NCI-H2029 treated with DMSO at 0.1 percent for 48 hours (cell line): ENCODE measurements around the gene RNF214.
"Not testable (repeated sequence)": the region's sequence is repeated elsewhere in the genome, so short reads cannot be mapped to it uniquely, and the experiment has no call there.

Experiments
- DNase-seq: peaks from one replicate; lab custom pipeline; 2025; lab: John Stamatoyannopoulos, UW

The RNF214 gene

DNA sequence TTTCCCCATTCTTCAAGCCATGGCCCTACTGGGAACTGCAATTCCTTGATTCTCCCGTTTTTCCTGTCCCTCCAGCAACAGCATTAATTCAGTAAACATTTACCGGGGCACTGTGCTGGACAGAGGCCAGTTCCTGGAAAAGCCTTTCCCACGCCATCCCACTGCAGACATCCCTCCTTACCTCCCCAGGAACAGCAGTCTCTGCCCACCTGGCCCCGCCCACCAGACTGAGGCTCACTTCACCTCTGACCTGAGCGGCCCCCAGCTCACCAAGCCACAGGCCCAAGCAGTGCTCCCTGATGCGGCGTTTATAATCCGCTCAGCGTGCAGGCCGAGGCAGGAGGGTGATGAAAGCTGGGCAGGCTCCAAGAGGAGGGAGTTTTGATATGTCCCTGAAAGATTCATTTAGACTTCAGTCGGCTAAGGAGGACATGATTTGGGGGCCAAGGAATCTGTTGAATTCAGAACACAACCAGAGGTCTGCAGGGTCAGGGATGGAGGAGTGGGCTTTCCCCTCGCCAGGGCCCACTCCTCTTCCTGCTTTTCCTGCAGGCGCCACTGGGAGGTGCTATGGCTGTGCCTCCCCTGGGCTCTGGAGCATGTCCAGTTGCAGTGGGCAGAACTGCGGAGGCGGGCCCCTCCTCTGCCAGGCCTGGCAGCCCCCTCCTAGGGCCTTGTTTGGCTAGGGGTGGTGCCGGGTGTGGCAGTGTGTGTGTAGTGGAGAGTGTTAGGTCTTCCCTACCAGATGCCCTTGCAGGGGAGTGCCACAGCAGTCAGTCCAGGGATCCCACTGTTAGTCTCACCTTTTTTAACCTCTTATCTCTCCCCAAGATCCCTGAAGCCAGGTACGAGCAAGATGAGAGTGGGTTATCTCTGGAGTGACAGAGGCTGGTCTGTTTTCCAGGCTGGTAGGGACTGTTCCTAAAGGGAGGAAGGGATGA, 34.7 kb upstream of the RNF214 start:
- no peak for DNase-seq

DNA sequence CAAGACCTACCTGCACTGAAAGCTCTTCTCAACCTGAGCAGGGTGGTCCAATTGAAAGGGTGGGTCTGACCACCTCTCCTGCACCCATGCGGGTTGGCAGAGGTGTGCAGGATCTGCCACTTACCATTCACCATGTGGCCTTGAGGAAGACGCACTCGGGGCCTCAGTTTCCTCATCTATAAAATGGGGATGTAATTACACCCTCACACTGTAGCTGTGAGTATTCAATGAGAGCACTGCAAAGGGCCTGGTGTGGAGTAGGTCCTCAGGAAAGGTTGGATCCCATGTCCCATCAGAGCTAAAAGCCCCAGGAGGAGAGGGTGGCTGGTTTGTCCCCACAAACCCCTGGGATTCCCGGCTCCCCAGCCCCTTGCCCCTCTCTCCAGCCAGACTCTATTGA, 33.9 kb upstream of the RNF214 start:
- no peak for DNase-seq

DNA sequence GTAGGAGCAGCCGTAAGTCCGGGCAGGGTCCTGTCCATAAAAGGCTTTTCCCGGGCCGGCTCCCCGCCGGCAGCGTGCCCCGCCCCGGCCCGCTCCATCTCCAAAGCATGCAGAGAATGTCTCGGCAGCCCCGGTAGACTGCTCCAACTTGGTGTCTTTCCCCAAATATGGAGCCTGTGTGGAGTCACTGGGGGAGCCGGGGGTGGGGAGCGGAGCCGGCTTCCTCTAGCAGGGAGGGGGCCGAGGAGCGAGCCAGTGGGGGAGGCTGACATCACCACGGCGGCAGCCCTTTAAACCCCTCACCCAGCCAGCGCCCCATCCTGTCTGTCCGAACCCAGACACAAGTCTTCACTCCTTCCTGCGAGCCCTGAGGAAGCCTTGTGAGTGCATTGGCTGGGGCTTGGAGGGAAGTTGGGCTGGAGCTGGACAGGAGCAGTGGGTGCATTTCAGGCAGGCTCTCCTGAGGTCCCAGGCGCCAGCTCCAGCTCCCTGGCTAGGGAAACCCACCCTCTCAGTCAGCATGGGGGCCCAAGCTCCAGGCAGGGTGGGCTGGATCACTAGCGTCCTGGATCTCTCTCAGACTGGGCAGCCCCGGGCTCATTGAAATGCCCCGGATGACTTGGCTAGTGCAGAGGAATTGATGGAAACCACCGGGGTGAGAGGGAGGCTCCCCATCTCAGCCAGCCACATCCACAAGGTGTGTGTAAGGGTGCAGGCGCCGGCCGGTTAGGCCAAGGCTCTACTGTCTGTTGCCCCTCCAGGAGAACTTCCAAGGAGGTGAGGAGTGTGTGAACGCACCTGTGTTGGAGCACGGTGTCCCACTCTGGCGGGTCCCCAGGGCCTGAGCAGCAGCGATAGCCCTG, 33.2 kb upstream of the RNF214 start, which contains the start of gene TAGLN:
Gene TAGLN, plus strand, starts transcription at position 318 of the 863 bp plus-strand sequence. CDS start 3,644 bp downstream, outside the sequence.
- no peak for DNase-seq

DNA sequence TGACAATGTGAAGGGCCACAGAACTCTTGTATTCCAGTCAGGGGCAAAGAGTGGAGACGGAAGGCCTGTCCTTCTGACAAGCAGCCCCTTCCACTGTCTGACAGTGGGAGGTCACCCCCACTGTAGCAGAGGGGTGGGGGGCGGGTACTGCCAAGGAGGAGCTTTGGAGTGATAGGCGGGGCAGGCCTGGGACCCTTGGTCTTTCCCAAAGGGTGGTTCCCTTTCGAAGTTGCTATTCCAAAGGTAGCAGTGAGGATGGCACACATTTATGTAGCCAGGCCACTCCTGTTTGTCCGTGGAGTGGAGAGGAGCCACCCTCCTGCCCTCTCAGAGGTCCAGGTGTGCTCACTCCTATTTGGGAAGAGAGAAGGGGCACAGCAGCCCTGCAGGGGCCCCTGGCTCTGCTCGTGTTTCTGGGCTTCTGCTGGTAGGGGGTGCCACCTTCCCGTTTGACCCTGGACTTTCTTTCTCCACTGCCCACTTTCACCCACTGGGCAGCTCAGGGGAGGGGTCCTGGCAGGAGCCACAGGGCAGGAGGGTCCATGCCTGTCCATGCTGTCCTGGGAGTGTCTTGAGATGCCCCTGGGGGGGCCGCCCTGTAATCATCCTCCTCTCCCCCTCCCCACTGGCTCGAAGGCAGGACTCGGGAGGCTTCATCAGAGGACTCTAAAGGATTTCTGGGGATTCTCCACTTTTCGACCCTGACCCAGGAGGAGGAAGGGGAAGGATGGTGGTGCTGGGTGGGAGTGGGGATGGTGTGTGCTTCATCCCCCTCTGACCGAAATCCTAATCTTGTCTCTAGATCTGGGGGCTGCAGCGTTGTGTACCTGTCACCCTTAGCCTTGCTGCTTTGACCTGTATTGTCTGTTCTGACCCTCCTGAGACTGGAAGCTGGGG, 32.3 kb upstream of the RNF214 start:
- DNase-seq = no peak

DNA sequence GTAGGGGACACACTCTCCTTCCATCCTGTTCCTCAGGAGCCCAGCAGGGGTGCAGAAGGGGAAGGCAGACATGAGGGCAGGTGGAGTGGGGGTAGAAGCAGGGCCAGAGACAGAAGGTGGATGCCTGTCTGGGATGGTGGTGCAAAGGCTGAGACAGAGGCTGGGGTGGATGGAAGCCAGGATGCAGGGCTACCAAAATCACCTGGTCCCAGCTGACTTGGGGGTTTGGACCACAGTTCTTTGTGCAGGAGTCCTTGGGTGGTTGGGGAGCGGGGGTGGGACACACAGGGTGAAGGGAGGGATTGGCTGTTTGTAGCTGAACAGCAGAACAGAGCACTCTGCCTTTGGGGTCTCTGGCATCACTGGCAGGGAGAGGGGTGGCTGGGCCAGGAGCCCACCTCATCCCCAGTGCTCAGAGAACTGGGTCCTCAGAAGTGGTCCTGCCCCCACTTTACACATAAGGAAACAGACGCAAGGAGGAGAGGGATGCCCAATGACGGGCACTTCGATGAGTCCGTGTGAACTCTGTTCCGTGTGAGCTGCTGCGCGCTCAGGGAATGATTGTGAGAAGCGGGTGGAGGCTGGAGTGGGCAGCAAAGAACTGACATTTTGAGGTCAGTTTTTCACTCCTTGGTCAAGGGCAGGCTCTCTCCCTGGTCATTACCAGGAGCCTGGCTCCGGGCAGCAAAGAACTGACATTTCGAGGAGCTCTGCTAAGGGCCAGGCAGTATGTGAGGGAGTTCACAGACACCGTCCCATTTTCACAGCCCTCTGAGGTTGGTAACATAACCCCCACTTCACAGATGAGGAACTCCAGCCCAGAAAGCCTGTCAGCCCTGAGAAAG, 31.4 kb upstream of the RNF214 start:
- no peak for DNase-seq

DNA sequence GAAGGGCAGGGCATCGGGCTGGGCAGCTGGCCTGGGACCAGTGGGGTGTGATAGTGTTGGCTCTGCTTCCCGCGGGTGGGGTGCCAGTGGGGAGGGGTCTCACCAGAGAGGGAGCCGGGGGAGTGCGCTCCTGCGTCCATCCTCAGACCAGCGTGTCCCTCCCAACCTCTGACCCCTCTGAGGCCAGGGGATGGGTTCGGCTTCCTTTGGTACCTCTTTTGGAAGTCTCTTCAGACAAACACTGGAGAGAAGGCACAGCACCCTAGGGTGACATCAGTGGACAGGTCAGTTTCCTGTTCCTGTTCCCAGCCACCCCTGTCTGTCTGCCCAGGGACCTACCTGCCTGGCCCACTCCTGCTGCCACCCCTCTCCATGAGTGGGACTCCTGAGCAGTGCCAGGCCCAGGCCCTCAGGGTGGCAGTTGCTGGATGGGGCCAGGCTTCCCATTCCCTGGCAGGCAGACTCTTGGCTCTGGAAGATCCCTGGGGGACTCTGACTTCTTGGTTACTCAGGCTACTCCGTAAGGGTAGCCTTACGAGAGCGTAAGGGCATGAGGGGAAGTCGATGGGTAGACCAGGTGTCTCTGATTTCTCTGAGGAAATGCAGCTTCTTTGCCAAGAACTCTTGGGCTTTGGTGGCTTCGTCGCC, 30.7 kb upstream of the RNF214 start:
- no peak for DNase-seq

DNA sequence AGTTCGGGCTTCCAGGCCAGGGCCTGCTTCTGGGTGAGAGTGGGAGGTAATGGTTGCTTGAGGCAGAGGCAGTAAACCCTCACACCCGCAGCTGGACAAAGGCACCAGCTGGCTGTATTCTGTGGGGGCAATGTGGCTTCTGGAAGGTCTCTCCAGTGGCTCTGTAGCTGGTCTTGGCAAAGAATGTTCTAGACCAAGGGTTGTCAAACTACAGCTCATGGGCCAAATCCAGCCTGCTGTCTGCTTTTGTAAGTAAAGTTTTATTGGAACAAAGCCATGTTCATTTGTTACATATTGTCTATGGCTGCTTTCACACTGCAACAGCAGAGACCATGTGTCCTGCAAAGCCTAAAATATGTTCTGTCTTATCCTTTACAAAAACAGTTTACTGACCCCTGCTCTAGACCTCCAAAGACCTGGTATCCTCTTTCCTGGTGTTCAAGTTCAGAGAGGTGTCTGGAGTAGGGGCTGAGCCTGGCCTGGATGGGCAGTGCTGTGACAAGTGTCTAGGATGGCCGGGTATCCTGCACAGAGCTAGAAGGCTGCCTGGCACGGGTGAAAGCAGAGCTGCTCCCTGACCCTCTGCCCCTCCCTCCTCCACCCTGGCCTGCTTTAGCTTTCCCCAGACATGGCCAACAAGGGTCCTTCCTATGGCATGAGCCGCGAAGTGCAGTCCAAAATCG, 29.9 kb upstream of the RNF214 start:
- no peak for DNase-seq

DNA sequence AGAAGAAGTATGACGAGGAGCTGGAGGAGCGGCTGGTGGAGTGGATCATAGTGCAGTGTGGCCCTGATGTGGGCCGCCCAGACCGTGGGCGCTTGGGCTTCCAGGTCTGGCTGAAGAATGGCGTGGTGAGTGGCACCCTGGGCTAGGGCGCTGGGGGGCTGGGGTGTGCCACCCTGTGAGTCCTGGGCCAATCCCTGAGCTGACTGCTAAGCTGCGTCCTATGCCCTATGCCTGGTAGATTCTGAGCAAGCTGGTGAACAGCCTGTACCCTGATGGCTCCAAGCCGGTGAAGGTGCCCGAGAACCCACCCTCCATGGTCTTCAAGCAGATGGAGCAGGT, 29.4 kb upstream of the RNF214 start:
- no peak for DNase-seq

DNA sequence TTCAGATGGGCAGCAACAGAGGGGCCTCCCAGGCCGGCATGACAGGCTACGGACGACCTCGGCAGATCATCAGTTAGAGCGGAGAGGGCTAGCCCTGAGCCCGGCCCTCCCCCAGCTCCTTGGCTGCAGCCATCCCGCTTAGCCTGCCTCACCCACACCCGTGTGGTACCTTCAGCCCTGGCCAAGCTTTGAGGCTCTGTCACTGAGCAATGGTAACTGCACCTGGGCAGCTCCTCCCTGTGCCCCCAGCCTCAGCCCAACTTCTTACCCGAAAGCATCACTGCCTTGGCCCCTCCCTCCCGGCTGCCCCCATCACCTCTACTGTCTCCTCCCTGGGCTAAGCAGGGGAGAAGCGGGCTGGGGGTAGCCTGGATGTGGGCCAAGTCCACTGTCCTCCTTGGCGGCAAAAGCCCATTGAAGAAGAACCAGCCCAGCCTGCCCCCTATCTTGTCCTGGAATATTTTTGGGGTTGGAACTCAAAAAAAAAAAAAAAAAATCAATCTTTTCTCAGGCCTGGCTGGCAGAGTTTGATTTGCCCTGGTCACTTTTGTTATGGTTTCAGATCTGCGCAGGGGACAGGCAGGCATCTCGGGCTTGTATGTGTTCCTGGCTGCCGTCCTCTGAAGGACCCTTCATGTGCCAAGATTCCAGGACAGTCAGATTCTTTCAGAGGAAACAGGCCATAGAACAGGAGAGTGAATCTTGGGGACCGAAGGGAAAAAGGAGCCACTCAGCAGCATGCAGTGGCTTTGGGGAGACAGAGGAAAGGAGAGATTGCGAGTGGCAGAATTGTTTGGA, 28.0 kb upstream of the RNF214 start:
- DNase-seq = no peak

DNA sequence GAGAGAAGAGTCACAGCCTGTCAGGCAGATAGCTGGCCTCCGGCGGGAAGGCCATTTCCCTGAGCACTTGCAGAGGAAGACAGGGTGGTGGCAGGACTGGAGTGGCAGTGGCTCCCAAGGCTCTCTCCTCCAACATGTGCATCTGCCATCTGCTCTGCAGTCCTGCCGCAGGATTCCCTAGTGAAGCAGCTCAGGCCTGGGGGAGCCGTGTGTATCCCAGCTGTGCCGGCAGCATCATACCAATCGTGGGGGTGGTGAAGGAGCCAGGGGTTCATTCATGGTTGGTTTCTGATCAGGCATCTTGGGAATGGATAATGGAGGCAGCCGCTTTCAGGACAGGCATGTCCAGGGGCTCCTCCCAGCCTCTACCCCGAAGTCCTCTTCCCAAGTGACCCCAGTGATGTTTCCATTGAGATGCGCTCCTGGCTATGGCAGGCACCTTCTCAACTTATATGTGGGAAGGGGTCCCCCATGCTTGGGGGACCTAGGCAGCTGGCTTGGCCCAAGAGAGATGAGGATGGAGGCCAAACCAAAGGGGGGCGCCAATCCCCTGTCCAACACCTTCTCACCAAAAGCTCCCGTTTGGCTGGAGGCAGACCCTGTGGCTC, 27.2 kb upstream of the RNF214 start:
- DNase-seq = no peak

DNA sequence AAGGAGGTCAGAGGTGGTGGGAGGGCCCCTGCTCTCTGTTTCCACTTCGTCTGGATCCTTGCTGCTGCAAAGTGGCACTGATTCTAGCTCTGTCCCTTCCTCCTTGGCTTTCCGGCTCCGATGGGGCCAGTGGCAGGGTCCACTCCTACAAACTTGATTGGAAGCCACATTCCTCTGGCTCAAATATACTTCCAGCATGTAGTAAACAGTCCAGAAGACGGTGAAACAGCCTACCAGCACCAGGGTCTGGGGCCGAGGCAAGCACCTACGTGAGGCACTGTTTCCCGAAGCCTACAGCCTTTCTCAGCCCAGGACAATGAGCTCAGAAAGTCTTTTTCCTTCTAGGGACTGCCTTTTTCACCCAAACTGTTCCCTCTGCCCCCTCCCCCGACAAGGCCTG, 26.4 kb upstream of the RNF214 start:
- DNase-seq = not testable (repeated sequence)

DNA sequence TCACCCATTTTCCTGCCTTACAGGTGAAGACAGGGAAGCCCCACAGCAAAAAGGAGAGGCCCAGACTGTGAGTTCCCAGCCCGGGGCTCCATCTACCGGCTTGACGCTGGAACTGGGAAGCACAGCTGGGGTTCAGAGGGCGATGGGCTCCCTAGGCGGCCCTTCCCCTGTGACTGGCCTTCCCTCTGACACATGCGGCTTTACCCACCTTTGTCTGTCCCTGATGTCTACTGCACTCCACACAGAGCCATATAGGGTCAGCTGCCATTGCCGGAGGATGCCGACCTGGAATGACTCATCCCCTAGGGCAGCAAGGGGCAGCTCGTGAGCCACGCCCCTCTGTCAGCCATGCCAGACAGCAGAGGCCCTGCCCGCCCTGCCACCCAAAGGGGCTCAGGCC, 25.6 kb upstream of the RNF214 start:
- DNase-seq = not testable (repeated sequence)

DNA sequence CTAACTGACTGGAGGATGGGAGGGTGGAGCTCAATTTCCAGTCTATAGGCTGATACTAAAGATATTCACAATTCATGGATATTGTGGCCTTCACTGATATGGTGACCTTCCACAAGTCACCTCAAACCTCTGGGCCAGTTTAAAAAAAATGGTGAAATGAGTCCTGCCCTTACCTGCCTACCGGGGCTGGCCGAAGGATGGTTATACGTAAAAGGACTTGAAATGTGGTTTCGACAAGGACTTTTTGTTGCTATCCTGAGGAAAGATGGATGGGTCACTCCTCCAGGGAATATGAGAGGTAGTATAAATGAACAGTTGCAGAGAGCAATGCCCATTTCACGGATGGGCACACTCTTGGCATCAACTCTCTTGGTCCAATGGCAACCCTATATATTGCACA, 25.0 kb upstream of the RNF214 start:
- DNase-seq = not testable (repeated sequence)

DNA sequence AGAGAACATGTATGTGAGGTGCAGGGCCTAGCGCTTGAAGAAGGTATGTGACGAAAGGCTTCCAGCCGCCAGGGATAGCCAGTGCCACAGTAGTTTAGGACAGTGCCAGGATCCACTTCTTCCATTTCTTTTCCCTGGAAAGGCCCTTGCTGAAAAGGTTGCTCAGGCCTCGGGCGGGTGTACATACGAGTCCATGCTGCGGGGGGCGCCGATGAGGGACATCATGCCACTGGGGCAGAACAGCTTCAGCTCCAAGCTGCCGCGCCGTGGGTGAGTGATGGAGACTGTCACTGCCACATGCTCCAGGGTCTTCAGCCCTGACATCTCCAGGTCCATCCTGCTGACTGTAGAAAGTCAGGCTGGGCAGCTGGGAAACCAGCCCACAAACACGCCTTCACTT, 23.8 kb upstream of the RNF214 start:
- DNase-seq = not testable (repeated sequence)

DNA sequence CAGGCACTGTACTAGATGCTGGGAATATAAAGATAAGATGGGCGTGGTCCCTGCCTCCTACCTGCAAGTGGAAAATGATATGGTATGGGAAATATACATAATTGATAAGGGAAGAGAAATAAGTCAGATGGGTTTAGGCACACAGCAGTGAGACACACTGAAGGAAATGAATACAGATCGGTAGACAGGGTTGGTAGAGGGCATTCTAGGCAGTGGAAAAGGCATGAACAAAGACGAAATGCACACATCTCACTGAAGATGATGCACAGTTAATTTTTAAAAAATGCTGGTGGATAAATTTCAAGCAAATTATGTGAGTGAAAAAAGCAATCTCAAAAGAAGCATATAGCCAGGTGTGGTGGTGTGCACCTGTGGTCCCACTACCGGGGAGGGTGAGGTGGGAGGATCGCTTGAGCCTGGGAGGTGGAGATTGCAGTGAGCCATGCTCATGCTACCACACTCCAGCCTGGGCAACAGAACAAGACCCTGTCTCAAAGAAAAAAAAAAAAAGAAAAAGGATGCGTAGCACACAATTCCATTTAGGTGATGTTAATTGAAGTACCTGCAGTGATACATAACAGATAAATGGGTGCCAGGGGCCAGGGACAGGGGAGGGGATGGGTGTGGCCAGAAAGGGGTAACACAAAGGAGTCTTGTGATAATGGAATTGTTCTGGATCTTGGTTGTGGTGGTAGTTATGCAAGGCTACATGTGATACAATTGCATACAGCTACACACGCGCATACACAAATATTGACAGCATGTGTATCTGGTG, 22.9 kb upstream of the RNF214 start:
- not testable (repeated sequence) for DNase-seq

DNA sequence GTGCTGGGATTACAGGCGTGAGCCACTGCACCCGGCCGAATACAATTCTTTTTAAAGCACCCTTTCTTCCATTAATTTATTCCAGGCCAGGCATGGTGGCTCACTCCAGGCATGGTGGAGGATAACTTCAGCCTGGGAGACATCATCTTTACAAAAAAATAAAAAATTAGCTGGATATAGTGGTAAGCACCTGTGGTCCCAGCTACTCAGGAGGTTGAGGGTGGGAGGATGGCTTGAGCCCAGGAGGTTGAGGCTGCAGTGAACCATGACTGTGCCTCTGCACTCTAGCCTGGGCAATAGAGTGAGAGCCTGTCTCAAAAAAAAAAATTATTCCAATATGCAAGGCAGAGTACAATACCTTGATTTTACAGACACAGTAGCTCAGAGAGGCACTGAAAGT, 21.9 kb upstream of the RNF214 start:
- DNase-seq = no peak

DNA sequence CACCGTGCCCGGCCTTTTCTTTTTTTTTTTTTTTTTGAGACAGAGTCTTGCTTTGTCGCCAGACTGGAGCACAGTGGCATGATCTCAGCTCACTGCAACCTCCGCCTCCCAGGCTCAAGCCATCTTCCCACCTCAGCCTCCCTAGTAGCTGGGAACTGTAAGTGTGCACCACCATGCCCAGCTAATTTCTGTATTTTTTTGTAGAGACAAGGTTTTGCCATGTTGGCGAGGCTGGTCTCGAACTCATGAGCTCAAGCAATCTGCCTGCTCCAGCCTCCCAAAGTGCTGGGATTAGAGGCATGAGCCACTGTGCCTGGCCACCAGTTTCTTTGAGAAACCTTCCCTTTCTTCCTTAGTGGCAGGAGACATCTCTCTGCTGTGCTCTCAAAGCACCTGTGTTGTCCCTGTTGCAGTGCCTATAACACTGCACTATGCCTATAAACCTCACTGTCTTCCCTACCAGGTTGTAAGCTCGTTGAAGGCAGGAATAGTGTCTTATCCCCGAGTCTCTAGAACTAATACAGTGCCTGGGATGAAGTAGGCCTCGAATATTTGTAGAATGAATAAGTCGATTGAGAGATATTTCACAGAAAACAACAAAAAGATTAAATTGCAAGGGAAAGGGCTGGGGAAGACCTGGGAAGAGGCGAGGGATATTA, 19.6 kb upstream of the RNF214 start:
- DNase-seq = no peak
